GM23338 (cell line): ENCODE measurements around the gene ITIH5. TPM values are rescaled to one million over a fixed set of nuclear protein-coding genes. Genes with fewer than 3 reads are reported as not detected.

Experiments
- ATAC-seq: fragments of 200-7000 bp; cut with Tn5 transposase; 3 replicates; pipeline ENCODE4 v1.9.1; 2020
- DNase-seq: peaks from one replicate; pipeline ENCODE4 v3.0.0-alpha.2; 2015; ENCODE audit warnings: low spot score
- H2AFZ ChIP-seq: fragments of 200-600 bp; sonication (generic); 2 replicates; pipeline ENCODE4 v1.8.0; 2016; ENCODE audit warnings: antibody characterized with exemption, mild to moderate bottlenecking, moderate library complexity
- H3F3A ChIP-seq: fragments of 200-600 bp; sonication (generic); replicated peaks from 2 replicates; pipeline ENCODE4 v1.8.0; 2017; ENCODE audit warnings: antibody characterized with exemption, mixed run types, low read depth
- H3K27ac ChIP-seq: fragments of 200-600 bp; sonication (generic); 2 replicates; pipeline ENCODE4 v1.6.1; 2016; ENCODE audit warnings: low read depth
- H3K27me3 ChIP-seq: fragments of 200-600 bp; sonication (generic); 2 replicates; pipeline ENCODE4 v1.8.0; 2016; ENCODE audit warnings: mild to moderate bottlenecking, mixed run types, moderate library complexity; ENCODE audit not compliant: insufficient read depth
- H3K36me3 ChIP-seq: fragments of 200-600 bp; sonication (generic); 2 replicates; pipeline ENCODE4 v1.8.0; 2016; ENCODE audit warnings: mild to moderate bottlenecking; ENCODE audit not compliant: insufficient read depth
- H3K4me1 ChIP-seq: fragments of 200-600 bp; sonication (generic); 2 replicates; pipeline ENCODE4 v1.8.0; 2016; ENCODE audit warnings: mild to moderate bottlenecking, moderate library complexity; ENCODE audit not compliant: insufficient read depth
- H3K4me2 ChIP-seq: fragments of 200-600 bp; sonication (generic); 2 replicates; pipeline ENCODE4 v1.7.1; 2017; ENCODE audit warnings: mixed run types
- H3K4me3 ChIP-seq: fragments of 200-600 bp; sonication (generic); 2 replicates; pipeline ENCODE4 v1.6.1; 2016; ENCODE audit warnings: mixed run types
- H3K79me2 ChIP-seq: fragments of 200-600 bp; sonication (generic); replicated peaks from 2 replicates; pipeline ENCODE4 v1.8.0; 2017; ENCODE audit warnings: mild to moderate bottlenecking; ENCODE audit not compliant: insufficient read depth
- H3K9me2 ChIP-seq: fragments of 200-600 bp; sonication (generic); 2 replicates; pipeline ENCODE4 v1.8.0; 2017; ENCODE audit not compliant: insufficient read depth
- H4K20me1 ChIP-seq: fragments of 200-600 bp; sonication (generic); replicated peaks from 2 replicates; pipeline ENCODE4 v1.8.0; 2017; ENCODE audit warnings: mild to moderate bottlenecking; ENCODE audit not compliant: insufficient read depth
- H3K27ac Mint-ChIP-seq: 2 replicates; pipeline ENCODE4 v1.8.0; 2020; ENCODE audit warnings: inconsistent platforms, mild to moderate bottlenecking, moderate library complexity, mixed read lengths
- H3K27me3 Mint-ChIP-seq: 3 replicates; pipeline ENCODE4 v1.8.0; 2022; ENCODE audit warnings: low read depth, mild to moderate bottlenecking, moderate library complexity, mixed read lengths, inconsistent platforms; ENCODE audit not compliant: insufficient read depth, poor library complexity
- H3K36me3 Mint-ChIP-seq: 3 replicates; pipeline ENCODE4 v1.8.0; 2021; ENCODE audit warnings: low read depth, mild to moderate bottlenecking, inconsistent platforms, moderate library complexity, mixed read lengths
- H3K4me1 Mint-ChIP-seq: 3 replicates; pipeline ENCODE4 v1.8.0; 2020; ENCODE audit warnings: mild to moderate bottlenecking, inconsistent platforms, mixed read lengths
- H3K4me3 Mint-ChIP-seq: 3 replicates; pipeline ENCODE4 v1.8.0; 2021; ENCODE audit warnings: moderate library complexity, mild to moderate bottlenecking, inconsistent platforms, mixed read lengths
- H3K9me3 Mint-ChIP-seq: 3 replicates; pipeline ENCODE4 v1.8.0; 2020; ENCODE audit warnings: moderate library complexity, mild to moderate bottlenecking, inconsistent platforms, mixed read lengths
- CREB1 ChIP-seq: fragments of 250-450 bp; sonication (Bioruptor Pico); IDR thresholded peaks from 2 replicates; pipeline ENCODE4 v1.5.0; 2020; ENCODE audit warnings: low read depth, mild to moderate bottlenecking, moderate library complexity
- EZH2phosphoT487 ChIP-seq: fragments of 200-600 bp; sonication (generic); IDR thresholded peaks from one replicate; pipeline ENCODE4 v1.8.1; 2018; ENCODE audit warnings: antibody characterized with exemption; ENCODE audit not compliant: unreplicated experiment
- JUNB ChIP-seq: IDR thresholded peaks from one replicate; pipeline ENCODE4 v1.6.1; 2016; ENCODE audit warnings: antibody characterized with exemption; ENCODE audit not compliant: unreplicated experiment
- NANOG ChIP-seq: IDR thresholded peaks from 2 replicates; pipeline ENCODE4 v1.6.1; 2016; ENCODE audit warnings: antibody characterized with exemption, borderline replicate concordance
- STAT1 ChIP-seq: IDR thresholded peaks from one replicate; pipeline ENCODE4 v1.6.1; 2016; ENCODE audit warnings: antibody characterized with exemption; ENCODE audit not compliant: unreplicated experiment
- ZNF114 ChIP-seq: fragments of 250-450 bp; sonication (Bioruptor Pico); IDR thresholded peaks from 2 replicates; pipeline ENCODE4 v1.5.0; 2020; ENCODE audit warnings: mild to moderate bottlenecking, moderate library complexity
- ZNF331 ChIP-seq: fragments of 250-450 bp; sonication (Bioruptor Pico); IDR thresholded peaks from 2 replicates; pipeline ENCODE4 v1.5.0; 2020; ENCODE audit warnings: low read depth, mild to moderate bottlenecking, moderate library complexity
- polyA plus RNA-seq: library from polyadenylated mRNA; unstranded; fragments of >200 nt; fragmentation: Nextera tagmentation; extraction: Ambion mirVana; gene quantifications from 2 replicates; pipeline ENCODE4 v1.2.1, GENCODE V29; 2016
- total RNA-seq: library from RNA; depleted of rRNA; stranded (reverse); fragments of >200 nt; shearing (Covaris generic); gene quantifications from 2 replicates; pipeline ENCODE4 v1.2.3, GENCODE V29; 2014
- TF ChIP-seq, protein P1 (sequence below): IDR thresholded peaks from 2 replicates; pipeline ENCODE4 v1.6.1; 2016; ENCODE audit warnings: antibody characterized with exemption
- TF ChIP-seq, protein P2 (sequence below): fragments of 250-450 bp; sonication (Bioruptor Pico); IDR thresholded peaks from 2 replicates; pipeline ENCODE4 v1.5.0; 2020; ENCODE audit warnings: mild to moderate bottlenecking, moderate library complexity
- TF ChIP-seq, protein P3 (sequence below): IDR thresholded peaks from one replicate; pipeline ENCODE4 v1.6.1; 2018; ENCODE audit warnings: antibody characterized with exemption; ENCODE audit not compliant: unreplicated experiment

Gene ITIH5
- total and polyA plus RNA-seq, 2 experiments from 2014 or later: 0.99 to 2.2 TPM

DNA sequence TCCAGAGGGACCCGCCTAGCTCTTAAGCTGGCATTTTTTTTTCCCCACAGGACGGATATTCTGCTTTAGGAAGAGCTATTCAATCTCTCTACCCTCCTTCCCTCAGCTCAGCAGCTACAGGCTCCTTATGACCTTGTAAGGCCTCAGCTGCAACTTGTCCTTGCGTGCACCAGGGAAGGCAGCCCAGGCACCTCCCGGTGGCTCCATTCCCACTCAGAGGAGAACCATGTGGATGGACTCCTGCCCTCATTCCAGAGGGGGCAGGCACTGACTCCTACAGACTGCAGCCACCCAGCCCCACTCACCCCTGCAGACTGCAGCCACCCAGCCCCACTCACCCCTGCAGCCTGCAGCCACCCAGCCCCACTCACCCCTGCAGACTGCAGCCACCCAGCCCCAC is 73.7 kb downstream of the ITIH5 start:
- H3K36me3 ChIP-seq: no peaks in the 10 kb centered on the region
- Mint-ChIP-seq H3K9me3 (no peaks in the 10 kb centered on the region), H3K27me3 (peaks cover 3% of the 10 kb centered on the region), H3K4me1 (no peaks in the 10 kb centered on the region; the same call in 2 of the 3 replicates), H3K4me3 (no peak overlapping the region), H3K27ac (no peak overlapping the region), H3K36me3 (no peaks in the 10 kb centered on the region; the same call in 2 of the 3 replicates)
- no peaks in the 10 kb centered on the region for H3F3A ChIP-seq
- H3K27ac ChIP-seq: no peak overlapping the region
- DNase-seq (no peak), ATAC-seq (no peak)
- H3K27me3 ChIP-seq: no peaks in the 10 kb centered on the region
- no peaks in the 10 kb centered on the region for H4K20me1 ChIP-seq
- H3K9me2 ChIP-seq: no peaks in the 10 kb centered on the region
- no peak overlapping the region for H3K4me3 ChIP-seq
- H3K79me2 ChIP-seq: no peaks in the 10 kb centered on the region
- no peak overlapping the region for H2AFZ ChIP-seq
- TF ChIP-seq STAT1: no peak
- no peak for TF ChIP-seq JUNB
- no peak for TF ChIP-seq EZH2phosphoT487
- TF ChIP-seq ZNF114 (CRISPR knock-in tag): no peak
- no peak for TF ChIP-seq ZNF331 (CRISPR knock-in tag)
- TF ChIP-seq NANOG: no peak
- TF ChIP-seq, protein P1, sequence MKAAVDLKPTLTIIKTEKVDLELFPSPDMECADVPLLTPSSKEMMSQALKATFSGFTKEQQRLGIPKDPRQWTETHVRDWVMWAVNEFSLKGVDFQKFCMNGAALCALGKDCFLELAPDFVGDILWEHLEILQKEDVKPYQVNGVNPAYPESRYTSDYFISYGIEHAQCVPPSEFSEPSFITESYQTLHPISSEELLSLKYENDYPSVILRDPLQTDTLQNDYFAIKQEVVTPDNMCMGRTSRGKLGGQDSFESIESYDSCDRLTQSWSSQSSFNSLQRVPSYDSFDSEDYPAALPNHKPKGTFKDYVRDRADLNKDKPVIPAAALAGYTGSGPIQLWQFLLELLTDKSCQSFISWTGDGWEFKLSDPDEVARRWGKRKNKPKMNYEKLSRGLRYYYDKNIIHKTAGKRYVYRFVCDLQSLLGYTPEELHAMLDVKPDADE: no peak
- TF ChIP-seq, protein P2, sequence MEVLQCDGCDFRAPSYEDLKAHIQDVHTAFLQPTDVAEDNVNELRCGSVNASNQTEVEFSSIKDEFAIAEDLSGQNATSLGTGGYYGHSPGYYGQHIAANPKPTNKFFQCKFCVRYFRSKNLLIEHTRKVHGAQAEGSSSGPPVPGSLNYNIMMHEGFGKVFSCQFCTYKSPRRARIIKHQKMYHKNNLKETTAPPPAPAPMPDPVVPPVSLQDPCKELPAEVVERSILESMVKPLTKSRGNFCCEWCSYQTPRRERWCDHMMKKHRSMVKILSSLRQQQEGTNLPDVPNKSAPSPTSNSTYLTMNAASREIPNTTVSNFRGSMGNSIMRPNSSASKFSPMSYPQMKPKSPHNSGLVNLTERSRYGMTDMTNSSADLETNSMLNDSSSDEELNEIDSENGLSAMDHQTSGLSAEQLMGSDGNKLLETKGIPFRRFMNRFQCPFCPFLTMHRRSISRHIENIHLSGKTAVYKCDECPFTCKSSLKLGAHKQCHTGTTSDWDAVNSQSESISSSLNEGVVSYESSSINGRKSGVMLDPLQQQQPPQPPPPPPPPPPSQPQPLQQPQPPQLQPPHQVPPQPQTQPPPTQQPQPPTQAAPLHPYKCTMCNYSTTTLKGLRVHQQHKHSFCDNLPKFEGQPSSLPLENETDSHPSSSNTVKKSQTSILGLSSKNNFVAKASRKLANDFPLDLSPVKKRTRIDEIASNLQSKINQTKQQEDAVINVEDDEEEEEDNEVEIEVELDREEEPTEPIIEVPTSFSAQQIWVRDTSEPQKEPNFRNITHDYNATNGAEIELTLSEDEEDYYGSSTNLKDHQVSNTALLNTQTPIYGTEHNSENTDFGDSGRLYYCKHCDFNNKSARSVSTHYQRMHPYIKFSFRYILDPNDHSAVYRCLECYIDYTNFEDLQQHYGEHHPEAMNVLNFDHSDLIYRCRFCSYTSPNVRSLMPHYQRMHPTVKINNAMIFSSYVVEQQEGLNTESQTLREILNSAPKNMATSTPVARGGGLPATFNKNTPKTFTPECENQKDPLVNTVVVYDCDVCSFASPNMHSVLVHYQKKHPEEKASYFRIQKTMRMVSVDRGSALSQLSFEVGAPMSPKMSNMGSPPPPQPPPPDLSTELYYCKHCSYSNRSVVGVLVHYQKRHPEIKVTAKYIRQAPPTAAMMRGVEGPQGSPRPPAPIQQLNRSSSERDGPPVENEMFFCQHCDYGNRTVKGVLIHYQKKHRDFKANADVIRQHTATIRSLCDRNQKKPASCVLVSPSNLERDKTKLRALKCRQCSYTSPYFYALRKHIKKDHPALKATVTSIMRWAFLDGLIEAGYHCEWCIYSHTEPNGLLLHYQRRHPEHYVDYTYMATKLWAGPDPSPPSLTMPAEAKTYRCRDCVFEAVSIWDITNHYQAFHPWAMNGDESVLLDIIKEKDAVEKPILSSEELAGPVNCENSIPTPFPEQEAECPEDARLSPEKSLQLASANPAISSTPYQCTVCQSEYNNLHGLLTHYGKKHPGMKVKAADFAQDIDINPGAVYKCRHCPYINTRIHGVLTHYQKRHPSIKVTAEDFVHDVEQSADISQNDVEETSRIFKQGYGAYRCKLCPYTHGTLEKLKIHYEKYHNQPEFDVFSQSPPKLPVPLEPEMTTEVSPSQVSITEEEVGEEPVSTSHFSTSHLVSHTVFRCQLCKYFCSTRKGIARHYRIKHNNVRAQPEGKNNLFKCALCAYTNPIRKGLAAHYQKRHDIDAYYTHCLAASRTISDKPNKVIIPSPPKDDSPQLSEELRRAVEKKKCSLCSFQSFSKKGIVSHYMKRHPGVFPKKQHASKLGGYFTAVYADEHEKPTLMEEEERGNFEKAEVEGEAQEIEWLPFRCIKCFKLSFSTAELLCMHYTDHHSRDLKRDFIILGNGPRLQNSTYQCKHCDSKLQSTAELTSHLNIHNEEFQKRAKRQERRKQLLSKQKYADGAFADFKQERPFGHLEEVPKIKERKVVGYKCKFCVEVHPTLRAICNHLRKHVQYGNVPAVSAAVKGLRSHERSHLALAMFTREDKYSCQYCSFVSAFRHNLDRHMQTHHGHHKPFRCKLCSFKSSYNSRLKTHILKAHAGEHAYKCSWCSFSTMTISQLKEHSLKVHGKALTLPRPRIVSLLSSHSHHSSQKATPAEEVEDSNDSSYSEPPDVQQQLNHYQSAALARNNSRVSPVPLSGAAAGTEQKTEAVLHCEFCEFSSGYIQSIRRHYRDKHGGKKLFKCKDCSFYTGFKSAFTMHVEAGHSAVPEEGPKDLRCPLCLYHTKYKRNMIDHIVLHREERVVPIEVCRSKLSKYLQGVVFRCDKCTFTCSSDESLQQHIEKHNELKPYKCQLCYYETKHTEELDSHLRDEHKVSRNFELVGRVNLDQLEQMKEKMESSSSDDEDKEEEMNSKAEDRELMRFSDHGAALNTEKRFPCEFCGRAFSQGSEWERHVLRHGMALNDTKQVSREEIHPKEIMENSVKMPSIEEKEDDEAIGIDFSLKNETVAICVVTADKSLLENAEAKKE (CRISPR knock-in tag): no peak
- TF ChIP-seq, protein P3, sequence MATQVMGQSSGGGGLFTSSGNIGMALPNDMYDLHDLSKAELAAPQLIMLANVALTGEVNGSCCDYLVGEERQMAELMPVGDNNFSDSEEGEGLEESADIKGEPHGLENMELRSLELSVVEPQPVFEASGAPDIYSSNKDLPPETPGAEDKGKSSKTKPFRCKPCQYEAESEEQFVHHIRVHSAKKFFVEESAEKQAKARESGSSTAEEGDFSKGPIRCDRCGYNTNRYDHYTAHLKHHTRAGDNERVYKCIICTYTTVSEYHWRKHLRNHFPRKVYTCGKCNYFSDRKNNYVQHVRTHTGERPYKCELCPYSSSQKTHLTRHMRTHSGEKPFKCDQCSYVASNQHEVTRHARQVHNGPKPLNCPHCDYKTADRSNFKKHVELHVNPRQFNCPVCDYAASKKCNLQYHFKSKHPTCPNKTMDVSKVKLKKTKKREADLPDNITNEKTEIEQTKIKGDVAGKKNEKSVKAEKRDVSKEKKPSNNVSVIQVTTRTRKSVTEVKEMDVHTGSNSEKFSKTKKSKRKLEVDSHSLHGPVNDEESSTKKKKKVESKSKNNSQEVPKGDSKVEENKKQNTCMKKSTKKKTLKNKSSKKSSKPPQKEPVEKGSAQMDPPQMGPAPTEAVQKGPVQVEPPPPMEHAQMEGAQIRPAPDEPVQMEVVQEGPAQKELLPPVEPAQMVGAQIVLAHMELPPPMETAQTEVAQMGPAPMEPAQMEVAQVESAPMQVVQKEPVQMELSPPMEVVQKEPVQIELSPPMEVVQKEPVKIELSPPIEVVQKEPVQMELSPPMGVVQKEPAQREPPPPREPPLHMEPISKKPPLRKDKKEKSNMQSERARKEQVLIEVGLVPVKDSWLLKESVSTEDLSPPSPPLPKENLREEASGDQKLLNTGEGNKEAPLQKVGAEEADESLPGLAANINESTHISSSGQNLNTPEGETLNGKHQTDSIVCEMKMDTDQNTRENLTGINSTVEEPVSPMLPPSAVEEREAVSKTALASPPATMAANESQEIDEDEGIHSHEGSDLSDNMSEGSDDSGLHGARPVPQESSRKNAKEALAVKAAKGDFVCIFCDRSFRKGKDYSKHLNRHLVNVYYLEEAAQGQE: no peak
- no peak for TF ChIP-seq CREB1 (CRISPR knock-in tag)
- no peak overlapping the region for H3K4me2 ChIP-seq
- no peaks in the 10 kb centered on the region for H3K4me1 ChIP-seq
